ENCODE data around the gene CLDN14.

DNA sequence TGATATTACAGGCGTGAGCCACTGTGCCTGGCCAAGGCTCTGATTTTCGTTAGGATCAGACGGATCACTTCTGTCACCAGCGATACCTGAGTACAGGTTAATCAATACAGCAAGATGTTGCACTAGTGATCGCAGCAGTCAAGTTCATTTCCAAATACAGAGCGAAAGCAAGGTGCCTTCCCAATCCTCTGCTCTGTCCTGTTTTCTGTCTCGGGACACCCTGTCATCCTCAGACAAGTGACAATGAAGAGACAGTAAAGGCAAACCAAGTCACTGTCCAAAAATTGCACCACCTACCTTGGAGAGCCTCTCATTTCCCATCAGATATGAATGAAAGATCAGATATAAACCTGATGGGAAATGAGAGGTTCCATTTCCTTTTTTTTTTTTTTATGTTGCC lies 5.6 kb upstream of the CLDN14 start:
- TF ChIP-seq POLR2A (IDR thresholded peaks at IDR 0.05) (no peak), POLR2AphosphoS5 (IDR thresholded peaks at IDR 0.05) (no peak)
- TF ChIP-seq, protein P1, sequence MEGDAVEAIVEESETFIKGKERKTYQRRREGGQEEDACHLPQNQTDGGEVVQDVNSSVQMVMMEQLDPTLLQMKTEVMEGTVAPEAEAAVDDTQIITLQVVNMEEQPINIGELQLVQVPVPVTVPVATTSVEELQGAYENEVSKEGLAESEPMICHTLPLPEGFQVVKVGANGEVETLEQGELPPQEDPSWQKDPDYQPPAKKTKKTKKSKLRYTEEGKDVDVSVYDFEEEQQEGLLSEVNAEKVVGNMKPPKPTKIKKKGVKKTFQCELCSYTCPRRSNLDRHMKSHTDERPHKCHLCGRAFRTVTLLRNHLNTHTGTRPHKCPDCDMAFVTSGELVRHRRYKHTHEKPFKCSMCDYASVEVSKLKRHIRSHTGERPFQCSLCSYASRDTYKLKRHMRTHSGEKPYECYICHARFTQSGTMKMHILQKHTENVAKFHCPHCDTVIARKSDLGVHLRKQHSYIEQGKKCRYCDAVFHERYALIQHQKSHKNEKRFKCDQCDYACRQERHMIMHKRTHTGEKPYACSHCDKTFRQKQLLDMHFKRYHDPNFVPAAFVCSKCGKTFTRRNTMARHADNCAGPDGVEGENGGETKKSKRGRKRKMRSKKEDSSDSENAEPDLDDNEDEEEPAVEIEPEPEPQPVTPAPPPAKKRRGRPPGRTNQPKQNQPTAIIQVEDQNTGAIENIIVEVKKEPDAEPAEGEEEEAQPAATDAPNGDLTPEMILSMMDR (IDR thresholded peaks at IDR 0.05) = no peak
